Activated CD4-positive, alpha-beta T cell treated with anti-CD3 and anti-CD28 coated beads, Interleukin-10, Interleukin-2, amounts not matched to agents 100 ng/mL and 50 ng/mL, durations not matched to agents 16 hours and 8 hours (primary cell): ENCODE measurements around the gene COL8A1.

ENCODE experiments used
- DNase-seq: peaks from one replicate; pipeline ENCODE4 v3.0.0-alpha.2; 2020

COL8A1 gene

GRCh38 chr3:99765042-99765942, 126.9 kb downstream of the COL8A1 start:
- DNase-seq = no peak

GRCh38 chr3:99767291-99767690, 128.9 kb downstream of the COL8A1 start:
- DNase-seq = no peak

- DNase-seq = no peak
Observed at GRCh38 chr3:99768126-99768525, 129.7 kb downstream of the COL8A1 start.

- no peak for DNase-seq
Observed at GRCh38 chr3:99768808-99769501, 130.6 kb downstream of the COL8A1 start.

- no peak for DNase-seq
Observed at GRCh38 chr3:99772171-99772570, 133.8 kb downstream of the COL8A1 start.

GRCh38 chr3:99772671-99773070, 134.3 kb downstream of the COL8A1 start:
- DNase-seq = no peak

GRCh38 chr3:99774467-99774866, 136.1 kb downstream of the COL8A1 start:
- DNase-seq = peak; percentile 74

GRCh38 chr3:99776516-99777209, 138.3 kb downstream of the COL8A1 start:
- no peak for DNase-seq

GRCh38 chr3:99777210-99777549, 138.8 kb downstream of the COL8A1 start:
- no peak for DNase-seq

GRCh38 chr3:99777708-99778107, 139.3 kb downstream of the COL8A1 start:
- DNase-seq = no peak

GRCh38 chr3:99780749-99781148, 142.4 kb downstream of the COL8A1 start:
- DNase-seq = no peak

GRCh38 chr3:99781761-99782160, 143.4 kb downstream of the COL8A1 start:
- DNase-seq = no peak

- no peak for DNase-seq
Observed at GRCh38 chr3:99783011-99783573, 144.7 kb downstream of the COL8A1 start.

GRCh38 chr3:99789011-99789721, 150.8 kb downstream of the COL8A1 start:
- DNase-seq = peak; percentile 28

GRCh38 chr3:99794485-99794884, 156.1 kb downstream of the COL8A1 start:
- no peak for DNase-seq

- no peak for DNase-seq
Observed at GRCh38 chr3:99795573-99795972, 157.2 kb downstream of the COL8A1 start.

GRCh38 chr3:99799422-99799821, 161.0 kb downstream of the COL8A1 start:
- DNase-seq = no peak

- DNase-seq = no peak
Observed at GRCh38 chr3:99803297-99803696, 164.9 kb downstream of the COL8A1 start.

GRCh38 chr3:99805160-99805559, 166.8 kb downstream of the COL8A1 start:
- DNase-seq = no peak

- DNase-seq = peak; percentile 44
Observed at GRCh38 chr3:99808163-99808794, 169.9 kb downstream of the COL8A1 start.

GRCh38 chr3:99809565-99809964, 171.2 kb downstream of the COL8A1 start:
- no peak for DNase-seq

GRCh38 chr3:99810403-99810802, 172.0 kb downstream of the COL8A1 start:
- no peak for DNase-seq
